AG20443 (cell line): ENCODE measurements around the gene DDIAS.
"Not testable (repeated sequence)": the region's sequence is repeated elsewhere in the genome, so short reads cannot be mapped to it uniquely, and the experiment has no call there.

Source experiments
- DNase-seq: peaks from one replicate; pipeline ENCODE4 v3.0.0; 2012; ENCODE audit warnings: low spot score, mixed read lengths

The DDIAS gene

GRCh38 chr11:82969811-82970210 lies 68.3 kb downstream of the DDIAS start:
- DNase-seq = no peak

GRCh38 chr11:82970507-82971083 lies 69.1 kb downstream of the DDIAS start:
- not testable (repeated sequence) for DNase-seq

- DNase-seq = not testable (repeated sequence)
Measured at GRCh38 chr11:82971519-82971946, 70.0 kb downstream of the DDIAS start.

GRCh38 chr11:82972103-82972502 lies 70.6 kb downstream of the DDIAS start:
- DNase-seq = no peak

GRCh38 chr11:82974135-82974534 lies 72.6 kb downstream of the DDIAS start:
- no peak for DNase-seq

GRCh38 chr11:82974851-82975250 lies 73.3 kb downstream of the DDIAS start:
- no peak for DNase-seq

GRCh38 chr11:82975882-82976281 lies 74.3 kb downstream of the DDIAS start:
- DNase-seq = no peak

GRCh38 chr11:82976786-82977185 lies 75.2 kb downstream of the DDIAS start:
- DNase-seq = no peak

- DNase-seq = peak; percentile 49
Measured at GRCh38 chr11:82978422-82979099, 77.0 kb downstream of the DDIAS start.

GRCh38 chr11:82979824-82980223 lies 78.3 kb downstream of the DDIAS start:
- no peak for DNase-seq

GRCh38 chr11:82980292-82980691 lies 78.8 kb downstream of the DDIAS start:
- peak; percentile 64 for DNase-seq

GRCh38 chr11:82980947-82981346 lies 79.4 kb downstream of the DDIAS start:
- DNase-seq = no peak

- DNase-seq = no peak
Measured at GRCh38 chr11:82981852-82982251, 80.3 kb downstream of the DDIAS start.
